Osteoblast (primary cell): ENCODE measurements around the gene PUM2. TPM values are rescaled to one million over a fixed set of nuclear protein-coding genes. Genes with fewer than 3 reads are reported as not detected.
"Not testable (repeated sequence)": the region's sequence is repeated elsewhere in the genome, so short reads cannot be mapped to it uniquely, and the experiment has no call there.

ENCODE experiments used
- DNase-seq: peaks from one replicate; pipeline ENCODE4 v3.0.0; 2011; ENCODE audit warnings: low spot score, mixed read lengths; ENCODE audit not compliant: insufficient read length; ENCODE audit errors: missing footprints
- H2AFZ ChIP-seq: 2 replicates; pipeline ENCODE4 v1.6.0; 2011; ENCODE audit warnings: mild to moderate bottlenecking, low read length
- H3K27ac ChIP-seq: 2 replicates; pipeline ENCODE4 v1.5.1; 2011; ENCODE audit warnings: mild to moderate bottlenecking, low read depth, low read length, moderate library complexity
- H3K27me3 ChIP-seq: 2 replicates; pipeline ENCODE4 v1.6.0; 2012; ENCODE audit warnings: mild to moderate bottlenecking, control low read depth, inconsistent platforms, low read length, moderate library complexity; ENCODE audit not compliant: insufficient read depth
- H3K36me3 ChIP-seq: 2 replicates; pipeline ENCODE4 v1.5.1; 2011; ENCODE audit warnings: mild to moderate bottlenecking, low read length, control low read depth, moderate library complexity; ENCODE audit not compliant: insufficient read depth
- H3K4me1 ChIP-seq: 2 replicates; pipeline ENCODE4 v1.5.1; 2011; ENCODE audit warnings: mild to moderate bottlenecking, low read length, control low read depth, moderate library complexity; ENCODE audit not compliant: insufficient read depth
- H3K4me2 ChIP-seq: 2 replicates; pipeline ENCODE4 v1.6.0; 2011; ENCODE audit warnings: mild to moderate bottlenecking, low read length; ENCODE audit not compliant: insufficient read depth
- H3K4me3 ChIP-seq: fragments of 200-600 bp; sonication (generic); 3 replicates; pipeline ENCODE4 v1.5.1; 2012; ENCODE audit warnings: mild to moderate bottlenecking, low read length, inconsistent platforms; ENCODE audit not compliant: insufficient read depth
- H3K79me2 ChIP-seq: 2 replicates; pipeline ENCODE4 v1.6.0; 2012; ENCODE audit warnings: mild to moderate bottlenecking, low read length, control low read depth, inconsistent platforms; ENCODE audit not compliant: insufficient read depth
- H3K9me3 ChIP-seq: 2 replicates; pipeline ENCODE4 v1.5.1; 2011; ENCODE audit warnings: low read depth, low read length, control low read depth
- H4K20me1 ChIP-seq: 2 replicates; pipeline ENCODE4 v1.6.0; 2012; ENCODE audit warnings: mild to moderate bottlenecking, low read length, control low read depth; ENCODE audit not compliant: insufficient read depth
- total RNA-seq: library from RNA; depleted of rRNA; stranded (reverse); fragments of >200 nt; gene quantifications from 2 replicates; pipeline ENCODE4 v1.2.3, GENCODE V29; 2012
- TF ChIP-seq, protein P1 (sequence below): IDR thresholded peaks from 2 replicates; pipeline ENCODE4 v1.5.1; 2011; ENCODE audit warnings: mild to moderate bottlenecking, low read depth, low read length, moderate library complexity; ENCODE audit errors: extremely low read depth

PUM2 gene
- total RNA-seq, 1 donor = 45.2 TPM

DNA sequence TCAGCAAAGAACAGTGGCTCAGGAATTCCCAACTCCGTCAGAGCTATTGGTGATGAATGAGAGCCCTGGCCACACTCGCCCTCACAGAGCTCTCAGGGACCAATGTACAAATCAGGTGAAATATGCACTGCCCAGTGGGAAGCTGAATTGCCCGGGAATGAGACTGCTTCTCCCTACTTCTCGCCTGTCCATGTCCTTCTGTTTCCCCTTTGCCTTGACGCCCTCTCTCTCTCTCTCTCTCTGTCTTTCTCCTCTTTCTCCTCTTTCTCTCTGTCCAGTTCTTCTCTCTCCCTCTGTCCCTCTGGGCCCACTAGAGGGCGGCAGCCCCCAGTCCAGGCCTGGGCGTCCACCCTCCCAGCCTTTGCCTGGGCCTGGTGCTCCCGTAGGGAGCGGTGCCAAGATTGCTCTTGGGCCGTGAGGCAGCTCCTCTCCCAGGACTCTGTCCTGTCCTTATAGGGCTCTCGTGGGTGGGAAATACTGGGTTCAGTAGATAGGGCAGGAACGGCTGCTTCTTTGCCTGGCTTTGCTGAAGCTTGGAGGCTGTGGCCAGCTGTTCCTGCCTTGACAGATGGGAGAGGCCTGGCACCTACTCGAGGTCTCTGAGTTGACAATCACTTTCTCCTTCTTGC, 28.4 kb upstream of the PUM2 start:
- Histone ChIP-seq H4K20me1 (no peaks in the 10 kb centered on the region), H3K36me3 (no peaks in the 10 kb centered on the region), H3K4me1 (peaks cover 10% of the 10 kb centered on the region), H3K4me2 (no peak overlapping the region), H2AFZ (peak overlapping the region; percentile 81), H3K9me3 (no peaks in the 10 kb centered on the region), H3K79me2 (no peaks in the 10 kb centered on the region), H3K27ac (no peak overlapping the region), H3K4me3 (no peak overlapping the region), H3K27me3 (no peaks in the 10 kb centered on the region)
- TF ChIP-seq, protein P1, sequence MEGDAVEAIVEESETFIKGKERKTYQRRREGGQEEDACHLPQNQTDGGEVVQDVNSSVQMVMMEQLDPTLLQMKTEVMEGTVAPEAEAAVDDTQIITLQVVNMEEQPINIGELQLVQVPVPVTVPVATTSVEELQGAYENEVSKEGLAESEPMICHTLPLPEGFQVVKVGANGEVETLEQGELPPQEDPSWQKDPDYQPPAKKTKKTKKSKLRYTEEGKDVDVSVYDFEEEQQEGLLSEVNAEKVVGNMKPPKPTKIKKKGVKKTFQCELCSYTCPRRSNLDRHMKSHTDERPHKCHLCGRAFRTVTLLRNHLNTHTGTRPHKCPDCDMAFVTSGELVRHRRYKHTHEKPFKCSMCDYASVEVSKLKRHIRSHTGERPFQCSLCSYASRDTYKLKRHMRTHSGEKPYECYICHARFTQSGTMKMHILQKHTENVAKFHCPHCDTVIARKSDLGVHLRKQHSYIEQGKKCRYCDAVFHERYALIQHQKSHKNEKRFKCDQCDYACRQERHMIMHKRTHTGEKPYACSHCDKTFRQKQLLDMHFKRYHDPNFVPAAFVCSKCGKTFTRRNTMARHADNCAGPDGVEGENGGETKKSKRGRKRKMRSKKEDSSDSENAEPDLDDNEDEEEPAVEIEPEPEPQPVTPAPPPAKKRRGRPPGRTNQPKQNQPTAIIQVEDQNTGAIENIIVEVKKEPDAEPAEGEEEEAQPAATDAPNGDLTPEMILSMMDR = peak; percentile 92
- peak; percentile 92 for DNase-seq

DNA sequence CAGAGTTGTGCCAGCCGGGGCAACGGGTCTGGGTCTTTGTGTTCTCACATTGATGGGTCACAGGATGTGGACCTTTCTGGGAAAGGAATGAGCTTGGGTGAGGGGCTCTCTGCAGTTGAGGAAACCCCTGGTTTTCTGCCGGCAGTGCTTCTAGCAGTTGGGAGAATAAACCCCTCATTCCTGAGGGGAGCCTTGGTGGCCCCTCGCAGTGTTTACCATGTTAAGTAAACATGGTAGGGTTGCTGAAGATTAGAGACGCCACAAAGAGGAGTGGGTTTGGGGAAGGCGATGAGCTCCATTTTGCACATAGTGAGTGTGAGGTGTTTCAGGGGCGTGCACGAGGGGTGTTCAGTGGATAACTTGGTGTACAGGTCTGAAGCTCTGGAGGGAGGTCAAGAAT, 27.7 kb upstream of the PUM2 start:
- Histone ChIP-seq H3K27ac (no peak overlapping the region), H3K4me3 (no peak overlapping the region), H3K9me3 (no peaks in the 10 kb centered on the region), H4K20me1 (no peaks in the 10 kb centered on the region), H3K4me2 (no peak overlapping the region), H2AFZ (no peak overlapping the region), H3K27me3 (no peaks in the 10 kb centered on the region), H3K36me3 (no peaks in the 10 kb centered on the region), H3K4me1 (peaks cover 10% of the 10 kb centered on the region), H3K79me2 (no peaks in the 10 kb centered on the region)
- TF ChIP-seq, protein P1 = no peak
- DNase-seq = no peak

DNA sequence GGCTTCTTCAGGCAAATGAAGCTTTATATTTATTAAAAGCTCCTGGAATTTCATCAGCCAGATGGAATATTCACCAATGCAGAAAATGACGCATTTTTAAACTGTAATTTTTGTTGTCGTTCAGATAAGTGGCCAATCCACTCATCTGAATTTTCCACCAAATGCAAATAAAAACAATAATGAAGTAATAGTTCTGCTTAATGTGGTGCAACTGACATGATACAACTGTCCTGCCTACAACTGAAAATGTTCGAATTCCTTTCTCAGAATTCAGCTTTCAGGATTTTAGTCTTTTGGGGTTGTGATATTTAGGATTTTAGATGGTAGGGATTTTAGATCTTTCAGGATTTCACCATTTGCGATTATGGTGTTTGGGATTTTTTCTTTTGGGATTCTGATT, 27.1 kb upstream of the PUM2 start:
- TF ChIP-seq, protein P1 = no peak
- Histone ChIP-seq H3K36me3 (no peaks in the 10 kb centered on the region), H3K27me3 (no peaks in the 10 kb centered on the region), H3K27ac (no peak overlapping the region), H3K4me1 (peaks cover 10% of the 10 kb centered on the region), H3K79me2 (no peaks in the 10 kb centered on the region), H3K9me3 (no peaks in the 10 kb centered on the region), H2AFZ (no peak overlapping the region), H3K4me2 (no peak overlapping the region), H4K20me1 (no peaks in the 10 kb centered on the region), H3K4me3 (no peak overlapping the region)
- no peak for DNase-seq

DNA sequence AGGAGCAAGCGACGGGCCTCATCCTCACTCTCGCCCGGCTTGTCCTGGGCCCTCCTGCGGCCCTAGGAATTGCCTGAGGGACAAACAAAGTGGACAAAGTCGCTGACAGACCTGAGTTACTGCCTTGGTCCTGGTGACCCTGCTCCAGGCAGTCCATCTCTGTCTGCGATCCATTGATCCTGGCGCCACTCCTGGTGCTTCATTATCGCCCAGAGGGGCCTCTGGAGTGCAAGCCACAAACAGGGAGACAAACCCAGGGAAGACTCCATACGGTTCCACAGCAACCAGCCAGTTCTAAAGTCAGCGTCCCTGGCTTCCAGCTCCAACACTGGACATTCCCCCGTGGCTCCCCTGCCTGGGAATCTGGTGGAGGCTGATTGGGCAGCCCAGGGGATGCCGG, 24.3 kb upstream of the PUM2 start:
- H3K36me3 ChIP-seq, H4K20me1 ChIP-seq, H3K4me2 ChIP-seq, H3K4me1 ChIP-seq, H3K4me3 ChIP-seq, DNase-seq, H3K79me2 ChIP-seq, H2AFZ ChIP-seq, H3K27me3 ChIP-seq, H3K9me3 ChIP-seq, H3K27ac ChIP-seq: not testable (repeated sequence)
